Lower leg skin (tissue), 4 donors: ENCODE measurements around the gene DOCK10. TPM values are rescaled to one million over a fixed set of nuclear protein-coding genes. Genes with fewer than 3 reads are reported as not detected.

ENCODE experiments used
- DNase-seq, 2 donors: peaks; one replicate each; pipeline ENCODE4 v3.0.0-alpha.2; 2019; ENCODE audit warnings: low spot score in 2 of 2
- H3K4me3 ChIP-seq: fragments of 200-600 bp; sonication (generic); 2 replicates; pipeline ENCODE4 v1.5.1; 2017; ENCODE audit warnings: mild to moderate bottlenecking, low read depth; ENCODE audit not compliant: poor library complexity, severe bottlenecking
- POLR2A ChIP-seq, 2 donors: fragments of 450-650 bp; IDR thresholded peaks; one replicate each; pipeline ENCODE4 v1.6.1; 2016 to 2017; ENCODE audit warnings: antibody characterized with exemption in 2 of 2, mild to moderate bottlenecking in 1 of 2, moderate library complexity in 1 of 2
- WGBS, 2 donors: methylation state at CpG; one replicate each; pipeline ENCODE4 v1.1.5; 2018; 5-methylcytosine and 5-hydroxymethylcytosine counted together
- intact Hi-C: fragments of 100-400 bp; cut with DNase I; formaldehyde crosslinking; loops from one replicate; pipeline ENCODE4 v1.15.0; 2023; ENCODE audit warnings: low total_unique reads
- total RNA-seq, 4 donors: library from RNA; depleted of rRNA; stranded (reverse); fragments of >200 nt; gene quantifications; one replicate each; pipeline ENCODE4 v1.1.0, GENCODE V29; 2016
- TF ChIP-seq, protein P1 (sequence below), 3 donors: fragments of 450-650 bp; IDR thresholded peaks; one replicate each; pipeline ENCODE4 v1.5.1; 2016; ENCODE audit warnings: antibody characterized with exemption in 3 of 3, mild to moderate bottlenecking in 3 of 3, moderate library complexity in 2 of 3

Gene DOCK10
- total RNA-seq, 4 donors from 2014 or later, result 6.2 to 16.5 (median 14.0) TPM

DNA sequence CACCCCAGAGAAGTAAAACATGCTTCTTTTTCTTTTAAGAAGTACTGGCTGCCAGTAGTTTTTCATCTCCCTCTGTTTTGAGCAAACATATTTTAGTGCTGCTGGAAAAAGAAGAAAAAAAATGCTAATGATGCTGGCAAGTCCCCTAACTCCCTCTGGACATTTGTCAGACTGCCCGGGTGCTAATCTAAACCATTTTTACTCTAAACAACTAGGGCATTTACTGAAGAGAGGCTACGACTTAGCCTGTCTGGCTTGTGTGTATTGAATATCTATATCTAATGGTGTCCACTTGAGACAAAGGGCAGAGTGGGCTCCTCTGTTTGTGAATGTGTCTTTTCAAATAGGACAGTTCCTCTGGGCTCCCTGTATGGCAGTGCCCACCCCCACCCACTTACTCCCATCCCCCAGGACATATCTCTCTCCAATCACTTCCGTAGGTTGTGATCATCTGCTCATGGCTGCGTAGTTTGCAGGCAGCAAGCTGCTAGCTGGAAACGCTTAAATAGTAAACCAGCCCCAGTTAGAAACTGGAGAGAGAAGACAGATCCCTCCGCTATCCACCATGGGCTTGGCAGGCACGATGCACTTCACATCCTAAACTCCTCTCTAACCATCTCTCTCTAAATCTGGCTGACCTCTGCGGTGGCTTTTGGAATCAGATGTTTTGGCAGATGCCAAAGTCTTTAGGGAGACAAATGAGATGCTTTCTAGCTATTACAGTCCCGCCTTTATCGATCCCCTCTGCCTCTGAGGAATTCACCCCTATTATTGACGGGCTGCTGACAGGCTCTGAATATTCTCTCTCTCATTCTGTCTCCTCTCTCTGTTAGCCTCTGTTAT lies 58.3 kb downstream of the DOCK10 start:
- TF ChIP-seq POLR2A (IDR thresholded peaks at IDR 0.05), result no peak
- TF ChIP-seq, protein P1, sequence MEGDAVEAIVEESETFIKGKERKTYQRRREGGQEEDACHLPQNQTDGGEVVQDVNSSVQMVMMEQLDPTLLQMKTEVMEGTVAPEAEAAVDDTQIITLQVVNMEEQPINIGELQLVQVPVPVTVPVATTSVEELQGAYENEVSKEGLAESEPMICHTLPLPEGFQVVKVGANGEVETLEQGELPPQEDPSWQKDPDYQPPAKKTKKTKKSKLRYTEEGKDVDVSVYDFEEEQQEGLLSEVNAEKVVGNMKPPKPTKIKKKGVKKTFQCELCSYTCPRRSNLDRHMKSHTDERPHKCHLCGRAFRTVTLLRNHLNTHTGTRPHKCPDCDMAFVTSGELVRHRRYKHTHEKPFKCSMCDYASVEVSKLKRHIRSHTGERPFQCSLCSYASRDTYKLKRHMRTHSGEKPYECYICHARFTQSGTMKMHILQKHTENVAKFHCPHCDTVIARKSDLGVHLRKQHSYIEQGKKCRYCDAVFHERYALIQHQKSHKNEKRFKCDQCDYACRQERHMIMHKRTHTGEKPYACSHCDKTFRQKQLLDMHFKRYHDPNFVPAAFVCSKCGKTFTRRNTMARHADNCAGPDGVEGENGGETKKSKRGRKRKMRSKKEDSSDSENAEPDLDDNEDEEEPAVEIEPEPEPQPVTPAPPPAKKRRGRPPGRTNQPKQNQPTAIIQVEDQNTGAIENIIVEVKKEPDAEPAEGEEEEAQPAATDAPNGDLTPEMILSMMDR (IDR thresholded peaks at IDR 0.05), result no peak
- H3K4me3 ChIP-seq, result no peak overlapping the region
- no peak for DNase-seq
- intact Hi-C loops, result no loop called here
- 17 to 24% methylated on average over 11 of the region's 11 CpGs for WGBS, 2 donors

GRCh38 chr2:224982910-224983711 lies 59.2 kb downstream of the DOCK10 start:
- DNase-seq, result no peak
- H3K4me3 ChIP-seq, result no peak overlapping the region
- TF ChIP-seq POLR2A (IDR thresholded peaks at IDR 0.05), result no peak
- 20 to 22% methylated on average over 14 of the region's 14 CpGs for whole genome bisulfite sequencing, 2 donors
- intact Hi-C loops, result no loop called here

DNA sequence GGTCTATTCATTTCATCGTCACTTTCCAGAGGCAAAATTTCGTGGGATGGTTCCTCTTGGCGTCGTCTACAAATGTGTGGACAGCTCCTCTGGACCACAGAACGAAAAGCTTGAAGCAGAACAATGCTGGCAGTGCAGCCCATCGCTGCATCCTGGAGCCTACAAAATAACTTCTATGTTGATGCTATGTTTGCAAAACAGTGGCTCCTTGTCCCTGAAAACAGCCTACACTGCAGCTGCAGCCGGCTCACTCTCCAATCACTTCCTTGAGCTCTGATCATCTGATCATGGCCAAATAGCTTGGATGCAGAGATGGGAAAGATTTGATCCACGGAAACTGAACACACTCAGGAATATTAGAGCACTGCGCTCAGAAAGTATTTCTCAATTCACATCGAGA lies 60.0 kb downstream of the DOCK10 start:
- no peak for DNase-seq
- intact Hi-C loops, result no loop called here
- WGBS, 2 donors, result 81 to 84% methylated on average over 10 of the region's 10 CpGs
- no peak for TF ChIP-seq POLR2A (IDR thresholded peaks at IDR 0.05)
- TF ChIP-seq, protein P1 (IDR thresholded peaks at IDR 0.05), result no peak
- no peak overlapping the region for H3K4me3 ChIP-seq

GRCh38 chr2:224976629-224977525 lies 65.4 kb downstream of the DOCK10 start:
- TF ChIP-seq POLR2A (IDR thresholded peaks at IDR 0.05), result no peak
- TF ChIP-seq, protein P1 (IDR thresholded peaks at IDR 0.05), result no peak
- intact Hi-C loops, result no loop called here
- no peak for DNase-seq
- H3K4me3 ChIP-seq, result no peak overlapping the region
- 83 to 89% methylated on average over 7 of the region's 7 CpGs for WGBS, 2 donors

DNA sequence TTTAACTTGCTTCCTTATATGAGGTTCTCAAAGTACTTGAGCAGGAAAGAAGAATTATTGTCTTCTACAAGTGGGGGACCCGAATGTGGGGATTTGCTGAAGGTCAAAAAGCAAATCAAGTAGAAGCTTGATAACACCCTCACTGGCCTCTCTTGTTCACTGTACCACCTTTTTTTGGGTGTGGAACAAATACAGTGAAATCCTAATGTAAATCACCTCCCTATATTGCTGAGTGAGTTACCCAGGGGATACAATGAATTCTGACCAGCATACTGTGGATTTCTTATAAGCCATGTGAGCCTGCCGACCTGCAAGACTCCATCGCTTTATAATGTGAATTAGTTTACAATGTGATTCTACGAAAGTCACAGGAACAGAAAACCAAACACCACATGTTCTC lies 66.5 kb downstream of the DOCK10 start:
- intact Hi-C loops, result no loop called here
- 77 to 78% methylated on average over 4 of the region's 4 CpGs for WGBS, 2 donors
- DNase-seq, result no peak
- H3K4me3 ChIP-seq, result no peak overlapping the region
- no peak for TF ChIP-seq POLR2A (IDR thresholded peaks at IDR 0.05)
- TF ChIP-seq, protein P1 (IDR thresholded peaks at IDR 0.05), result no peak
